HK-2 (cell line): ENCODE data around the gene STON1.
"Not testable (repeated sequence)": the region's sequence is repeated elsewhere in the genome, so short reads cannot be mapped to it uniquely, and the experiment has no call there.

ENCODE experiments used
- DNase-seq: peaks from one replicate; pipeline ENCODE4 v3.0.0-alpha.2; 2018; ENCODE audit not compliant: unreplicated experiment

STON1 gene

DNA sequence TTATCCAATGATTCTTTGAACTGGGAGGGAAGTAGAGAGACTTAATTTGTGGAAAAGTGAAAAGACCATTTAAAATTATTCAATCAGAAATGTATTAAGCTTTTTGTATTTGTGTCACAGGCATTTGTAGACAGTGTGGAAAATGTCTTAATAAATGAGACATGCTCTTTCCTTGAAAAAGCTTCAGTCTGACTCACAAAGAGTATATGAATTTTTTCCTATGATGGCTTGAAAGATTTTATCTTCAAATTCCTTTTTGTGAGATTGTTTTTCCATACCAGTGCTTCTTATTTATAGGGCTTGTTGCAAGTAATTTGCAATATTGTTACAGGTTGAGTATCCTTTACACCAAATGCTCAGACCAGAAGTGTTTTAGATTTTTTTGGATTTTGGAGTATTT lies 39.5 kb downstream of the STON1 start:
- no peak for DNase-seq

- no peak for DNase-seq
Observed at GRCh38 chr2:48572816-48573215, 42.9 kb downstream of the STON1 start.

GRCh38 chr2:48574353-48575287 lies 44.7 kb downstream of the STON1 start:
- DNase-seq: no peak

- DNase-seq: no peak
Observed at GRCh38 chr2:48578313-48578712, 48.4 kb downstream of the STON1 start.

GRCh38 chr2:48583961-48584360 lies 54.0 kb downstream of the STON1 start:
- no peak for DNase-seq

GRCh38 chr2:48584551-48584950 lies 54.6 kb downstream of the STON1 start:
- no peak for DNase-seq

- DNase-seq: no peak
Observed at GRCh38 chr2:48586433-48586832, 56.5 kb downstream of the STON1 start.

DNA sequence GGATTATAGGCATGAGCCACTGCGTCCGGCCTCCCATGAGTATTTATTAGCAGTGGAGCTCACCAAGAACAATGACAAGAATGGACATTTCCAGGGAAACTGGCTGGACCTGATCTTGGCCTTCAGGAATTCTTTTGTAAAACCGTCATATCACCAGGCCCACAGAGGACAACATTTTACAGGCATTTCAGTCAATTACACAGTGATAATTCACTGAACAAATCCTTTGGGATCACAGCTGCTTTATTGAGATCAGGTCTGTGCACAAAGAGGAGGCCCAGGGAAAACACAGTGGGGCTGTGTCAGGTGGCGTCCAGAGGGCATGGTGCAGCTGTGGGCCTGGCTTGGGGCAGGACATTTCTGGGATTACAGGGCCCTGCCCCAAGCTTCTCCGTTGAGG lies 57.6 kb downstream of the STON1 start:
- no peak for DNase-seq

- no peak for DNase-seq
Observed at GRCh38 chr2:48587961-48588360, 58.0 kb downstream of the STON1 start.

DNA sequence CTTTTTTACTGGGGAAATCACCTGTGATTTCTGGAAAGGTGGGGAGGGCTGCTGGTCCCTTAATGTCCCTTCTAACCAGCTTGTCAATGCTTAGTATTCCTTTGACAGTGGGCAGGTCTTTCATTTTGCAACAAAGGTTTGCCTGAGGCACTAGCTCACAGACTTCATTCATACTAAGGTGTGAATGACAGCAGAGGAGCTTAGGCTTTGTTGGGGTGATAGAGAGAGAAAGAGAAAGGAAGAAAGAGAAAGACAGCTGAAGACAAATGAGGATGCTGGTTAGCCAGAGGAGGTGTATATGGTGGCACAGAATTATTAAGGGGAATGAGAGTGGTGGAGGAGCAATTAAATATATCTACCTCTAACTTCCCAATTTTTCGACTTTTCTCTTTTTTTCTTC lies 58.8 kb downstream of the STON1 start:
- DNase-seq: no peak

GRCh38 chr2:48589170-48589767 lies 59.3 kb downstream of the STON1 start:
- DNase-seq: peak; percentile 24

GRCh38 chr2:48590017-48590416 lies 60.1 kb downstream of the STON1 start:
- no peak for DNase-seq

DNA sequence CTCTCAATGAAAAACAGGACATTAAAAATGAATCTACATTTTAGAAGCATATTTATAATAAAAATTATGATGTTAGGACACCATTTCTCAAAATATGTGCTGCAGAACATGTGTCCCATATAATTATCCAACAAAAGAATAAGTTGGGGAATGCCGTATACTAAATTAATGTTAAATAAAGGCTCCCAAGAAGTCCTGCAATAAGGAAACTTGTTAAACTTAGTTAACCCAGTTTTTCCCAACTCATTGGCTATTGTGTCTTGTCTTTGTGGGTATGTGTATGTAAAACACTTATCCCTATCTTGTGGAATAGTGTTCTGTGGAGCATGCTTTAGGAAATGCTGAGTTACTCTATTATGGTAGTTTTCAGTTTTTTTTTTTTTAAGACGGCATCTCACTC lies 62.1 kb downstream of the STON1 start:
- DNase-seq: no peak

GRCh38 chr2:48596751-48597150 lies 66.8 kb downstream of the STON1 start:
- not testable (repeated sequence) for DNase-seq

- no peak for DNase-seq
Observed at GRCh38 chr2:48597492-48597891, 67.5 kb downstream of the STON1 start.

DNA sequence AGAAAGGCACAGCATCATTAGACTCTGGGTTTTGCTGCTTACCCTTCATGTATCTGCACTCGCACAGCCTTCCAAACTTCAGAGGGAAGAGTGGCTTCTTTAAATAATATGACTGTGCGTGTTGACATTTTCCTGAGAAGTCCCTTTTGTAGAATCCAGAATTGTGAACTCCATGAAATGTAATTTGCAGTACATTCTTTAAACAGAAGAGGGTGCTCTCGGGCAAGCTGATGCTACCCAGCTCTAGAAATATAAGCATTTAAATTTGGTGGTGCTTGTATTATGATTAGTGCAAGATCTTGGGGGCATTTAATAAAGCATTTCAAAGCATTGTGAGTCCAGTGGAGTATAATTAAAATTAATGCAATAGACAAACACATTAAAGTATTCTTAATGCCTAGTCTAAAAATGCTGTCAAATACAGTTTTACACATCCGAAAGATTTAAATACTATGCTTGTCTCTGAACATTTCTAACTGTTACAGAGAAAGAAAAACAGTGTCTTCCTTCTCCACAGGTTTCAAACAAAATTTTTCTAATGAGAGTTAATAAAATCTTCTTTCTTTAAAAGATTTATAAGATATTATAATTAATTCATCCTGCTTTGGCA lies 70.4 kb downstream of the STON1 start:
- DNase-seq: no peak

DNA sequence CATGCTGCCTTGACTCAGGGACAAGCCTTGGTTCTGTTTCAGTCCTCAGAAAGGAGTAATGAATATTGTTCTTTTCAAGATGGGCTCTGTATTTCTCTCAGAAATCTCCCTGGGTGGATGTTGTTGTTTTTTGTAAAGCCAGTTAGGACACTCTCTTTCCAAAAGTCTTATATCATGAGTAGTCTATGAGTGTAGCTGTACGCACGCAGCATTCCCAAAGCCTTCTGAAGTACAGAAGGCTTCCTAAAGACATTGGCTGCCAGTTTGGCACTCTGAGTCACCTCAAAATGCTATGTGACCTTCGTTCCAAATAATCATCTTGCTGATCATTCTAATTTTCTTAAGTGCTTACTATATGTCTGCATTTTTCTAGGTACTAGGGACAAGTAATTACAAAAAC lies 71.0 kb downstream of the STON1 start:
- DNase-seq: no peak

DNA sequence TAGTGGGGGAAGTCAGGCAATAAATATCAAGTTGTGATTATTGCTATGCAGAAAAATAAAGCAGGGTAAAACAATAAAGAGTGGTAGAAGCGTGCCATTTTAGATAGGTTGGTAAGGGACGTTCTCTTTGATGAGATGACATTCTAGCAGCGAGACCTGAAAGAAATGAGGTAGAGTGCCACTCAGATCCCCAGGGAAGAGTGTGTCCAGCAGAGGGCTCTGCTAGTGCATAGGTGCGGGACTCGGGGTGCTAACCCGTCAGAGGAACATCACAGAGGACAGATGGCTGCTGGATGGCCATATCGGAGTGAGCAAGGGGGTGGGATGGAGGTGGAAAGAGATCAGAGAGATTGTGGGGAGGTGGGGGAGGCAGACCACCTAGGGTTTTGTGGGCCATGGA lies 71.4 kb downstream of the STON1 start:
- DNase-seq: no peak

DNA sequence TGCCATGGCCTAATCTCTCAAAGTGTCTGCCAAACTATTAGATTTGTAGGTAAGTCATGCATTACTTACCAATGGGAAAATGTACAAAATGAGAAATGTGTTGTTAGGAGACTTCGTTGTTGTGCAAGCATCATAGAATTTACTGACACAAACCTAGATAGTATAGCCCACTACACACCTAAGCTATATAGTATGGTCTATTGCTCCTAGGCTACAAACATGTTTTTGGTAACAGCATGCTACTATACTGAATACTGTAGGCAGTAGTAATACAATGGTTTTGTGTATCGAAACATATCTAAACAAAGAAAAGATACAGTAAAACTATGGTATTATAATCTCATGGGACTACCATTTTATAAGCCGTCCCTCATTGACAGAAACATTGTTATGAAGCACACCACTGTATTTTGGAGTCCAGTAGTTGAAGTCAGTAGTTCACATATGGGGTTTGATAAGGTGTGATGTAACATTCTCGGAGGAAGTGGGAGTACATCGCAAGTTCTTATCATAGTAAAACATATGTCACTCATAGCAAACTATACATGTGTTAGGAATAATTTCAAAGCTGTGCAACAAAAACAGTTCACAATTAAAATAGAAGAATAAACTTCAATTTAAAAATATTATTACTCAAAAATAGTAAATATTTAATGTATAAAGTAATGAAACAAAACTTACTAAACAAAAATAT lies 75.7 kb downstream of the STON1 start:
- DNase-seq: no peak

DNA sequence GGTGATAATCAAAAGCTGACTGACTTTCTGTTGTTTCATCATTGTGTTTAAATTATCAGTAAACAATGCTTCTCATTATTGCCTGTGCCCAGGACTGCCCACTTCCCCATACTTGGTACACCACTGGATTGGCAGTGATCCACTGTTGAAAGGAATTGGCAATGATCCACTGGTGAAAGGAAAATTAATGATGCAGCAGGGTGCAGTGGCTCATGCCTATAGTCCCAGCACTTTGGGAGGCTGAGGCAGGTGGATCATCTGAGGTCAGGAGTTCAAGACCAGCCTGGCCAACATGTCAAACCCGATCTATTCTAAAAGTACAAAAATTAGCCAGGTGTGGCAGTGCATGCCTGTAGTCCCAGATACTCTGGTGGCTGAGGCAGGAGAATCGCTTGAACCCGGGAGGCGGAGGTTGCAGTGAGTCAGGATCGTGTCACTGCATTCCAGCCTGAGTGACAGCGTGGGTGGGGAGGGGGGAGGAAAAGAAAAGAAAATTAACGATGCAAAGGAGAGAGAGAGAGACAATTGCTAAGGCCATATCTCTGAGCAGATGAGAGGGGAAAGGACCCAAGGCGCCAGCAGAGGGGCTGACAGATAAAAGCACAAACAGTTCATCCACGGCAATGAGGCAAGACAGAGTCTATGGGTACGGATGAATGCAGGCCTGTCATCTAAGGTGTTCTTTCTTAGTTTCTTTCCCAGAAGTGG lies 77.5 kb downstream of the STON1 start:
- no peak for DNase-seq

- DNase-seq: no peak
Observed at GRCh38 chr2:48613211-48613610, 83.3 kb downstream of the STON1 start.

DNA sequence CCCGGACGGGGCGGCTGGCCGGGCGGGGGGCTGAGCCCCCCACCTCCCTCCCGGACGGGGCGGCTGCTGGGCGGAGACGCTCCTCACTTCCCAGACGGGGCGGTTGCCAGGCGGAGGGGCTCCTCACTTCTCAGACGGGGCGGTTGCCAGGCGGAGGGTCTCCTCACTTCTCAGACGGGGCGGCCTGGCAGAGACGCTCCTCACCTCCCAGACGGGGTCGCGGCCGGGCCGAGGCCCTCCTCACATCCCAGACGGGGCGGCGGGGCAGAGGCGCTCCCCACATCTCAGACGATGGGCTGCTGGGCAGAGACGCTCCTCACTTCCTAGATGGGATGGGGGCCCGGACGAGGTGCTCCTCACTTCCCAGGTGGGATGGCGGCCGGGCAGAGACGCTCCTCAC lies 84.6 kb downstream of the STON1 start:
- DNase-seq: not testable (repeated sequence)
